GM12865 (cell line): ENCODE measurements around the gene CDC14A.
"Not testable (repeated sequence)": the region's sequence is repeated elsewhere in the genome, so short reads cannot be mapped to it uniquely, and the experiment has no call there.

ENCODE experiments used
- DNase-seq: peaks from one replicate; pipeline ENCODE4 v3.0.0; 2010; ENCODE audit warnings: low read depth
- H3K4me3 ChIP-seq: 2 replicates; pipeline ENCODE4 v1.5.1; 2011; ENCODE audit warnings: mild to moderate bottlenecking, low read depth, low read length, control low read depth
- CTCF ChIP-seq: IDR thresholded peaks from 2 replicates; pipeline ENCODE4 v1.5.1; 2011; ENCODE audit warnings: low read length, control low read depth, low read depth, inconsistent platforms; ENCODE audit not compliant: insufficient read depth; ENCODE audit errors: missing control alignments

Gene CDC14A

GRCh38 chr1:100362821-100363466 lies 10.6 kb downstream of the CDC14A start:
- DNase-seq: no peak
- H3K4me3 ChIP-seq: no peak overlapping the region
- no peak for TF ChIP-seq CTCF

- no peak for TF ChIP-seq CTCF
- H3K4me3 ChIP-seq: no peak overlapping the region
- no peak for DNase-seq
Measured at GRCh38 chr1:100363831-100364230, 11.5 kb downstream of the CDC14A start.

- H3K4me3 ChIP-seq: no peak overlapping the region
- no peak for TF ChIP-seq CTCF
- peak; percentile 18 for DNase-seq
Measured at GRCh38 chr1:100364697-100365096, 12.4 kb downstream of the CDC14A start.

DNA sequence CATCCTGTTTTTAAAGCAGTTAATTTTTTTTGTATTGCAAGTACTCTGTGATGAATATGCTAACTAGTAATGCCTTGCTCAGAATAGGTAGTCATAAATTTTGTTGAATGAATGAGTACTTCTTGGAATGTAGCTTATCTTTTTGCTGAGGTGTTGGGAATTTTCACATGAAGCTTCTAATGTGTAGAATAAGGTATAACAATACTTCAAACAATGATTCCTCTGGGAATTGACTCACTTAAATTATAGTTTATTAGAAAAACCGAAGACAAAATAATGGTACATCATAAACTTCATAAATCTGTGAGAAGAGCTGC lies 13.9 kb downstream of the CDC14A start:
- no peak for TF ChIP-seq CTCF
- DNase-seq: no peak
- no peak overlapping the region for H3K4me3 ChIP-seq

GRCh38 chr1:100369339-100369738 lies 17.0 kb downstream of the CDC14A start:
- DNase-seq, H3K4me3 ChIP-seq: not testable (repeated sequence)

- DNase-seq, H3K4me3 ChIP-seq: not testable (repeated sequence)
Measured at GRCh38 chr1:100373953-100374352, 21.6 kb downstream of the CDC14A start.

- H3K4me3 ChIP-seq, DNase-seq: not testable (repeated sequence)
Measured at GRCh38 chr1:100376890-100377289, 24.6 kb downstream of the CDC14A start.

- TF ChIP-seq CTCF: no peak
Measured at GRCh38 chr1:100377590-100378361, 25.5 kb downstream of the CDC14A start.

More at GRCh38 chr1:100377590-100378361, 25.5 kb downstream of the CDC14A start:
- H3K4me3 ChIP-seq: no peak overlapping the region
- DNase-seq: peak; percentile 63
